HEK293 (cell line): ENCODE results near the gene LDLRAD4.

Source experiments
- CTCF ChIP-seq: fragments of 450-650 bp; formaldehyde crosslinking; IDR thresholded peaks from 2 replicates; pipeline ENCODE4 v1.5.1; 2016; ENCODE audit warnings: missing biosample characterization, missing genetic modification characterization
- HOXC10 ChIP-seq: sonication (generic); formaldehyde crosslinking; IDR thresholded peaks from 2 replicates; pipeline ENCODE4 v1.8.1; 2023; ENCODE audit warnings: mild to moderate bottlenecking, missing genetic modification reagents
- IKZF3 ChIP-seq: fragments of 450-650 bp; IDR thresholded peaks from 2 replicates; pipeline ENCODE4 v1.5.0; 2018; ENCODE audit warnings: missing biosample characterization, mild to moderate bottlenecking, missing genetic modification characterization, moderate library complexity
- MEIS1 ChIP-seq: sonication (generic); formaldehyde crosslinking; IDR thresholded peaks from 2 replicates; pipeline ENCODE4 v1.8.1; 2022; ENCODE audit warnings: missing genetic modification reagents, mild to moderate bottlenecking, borderline replicate concordance
- MZF1 ChIP-seq: fragments of 450-650 bp; formaldehyde crosslinking; IDR thresholded peaks from 2 replicates; pipeline ENCODE4 v1.5.1; 2017; ENCODE audit warnings: missing biosample characterization, missing genetic modification characterization, borderline replicate concordance
- ZNF404 ChIP-seq: fragments of 450-650 bp; formaldehyde crosslinking; IDR thresholded peaks from 2 replicates; pipeline ENCODE4 v1.5.1; 2017; ENCODE audit warnings: missing biosample characterization, missing genetic modification characterization
- ZNF513 ChIP-seq: fragments of 450-650 bp; IDR thresholded peaks from 2 replicates; pipeline ENCODE4 v1.5.1; 2018; ENCODE audit warnings: missing biosample characterization, missing genetic modification characterization
- ZNF518A ChIP-seq: fragments of 450-650 bp; formaldehyde crosslinking; conservative IDR thresholded peaks from 2 replicates; pipeline ENCODE4 v1.5.1; 2016; ENCODE audit warnings: low read depth, missing biosample characterization, missing genetic modification characterization
- ZNF600 ChIP-seq: fragments of 450-650 bp; formaldehyde crosslinking; IDR thresholded peaks from 2 replicates; pipeline ENCODE4 v1.5.1; 2016; ENCODE audit warnings: missing biosample characterization, missing genetic modification characterization
- ZNF654 ChIP-seq: fragments of 450-650 bp; formaldehyde crosslinking; IDR thresholded peaks from 2 replicates; pipeline ENCODE4 v1.5.1; 2016; ENCODE audit warnings: low read depth, missing biosample characterization, missing genetic modification characterization
- TF ChIP-seq, protein P1 (sequence below): fragments of 450-650 bp; formaldehyde crosslinking; IDR thresholded peaks from 2 replicates; pipeline ENCODE4 v1.5.1; 2016; ENCODE audit warnings: missing biosample characterization, missing genetic modification characterization
- TF ChIP-seq, protein P2 (sequence below): fragments of 450-650 bp; formaldehyde crosslinking; IDR thresholded peaks from 2 replicates; pipeline ENCODE4 v1.5.1; 2016; ENCODE audit warnings: missing biosample characterization, missing genetic modification characterization

- TF ChIP-seq ZNF518A (tag by site-specific recombination) (no peak), MZF1 (no peak), HOXC10 (no peak), CTCF (tag by site-specific recombination) (no peak), ZNF404 (tag by site-specific recombination) (no peak), ZNF513 (tag by site-specific recombination) (no peak), IKZF3 (no peak), MEIS1 (CRISPR knock-in tag) (no peak), ZNF654 (tag by site-specific recombination) (no peak), ZNF600 (tag by site-specific recombination) (no peak)
- TF ChIP-seq, protein P1, sequence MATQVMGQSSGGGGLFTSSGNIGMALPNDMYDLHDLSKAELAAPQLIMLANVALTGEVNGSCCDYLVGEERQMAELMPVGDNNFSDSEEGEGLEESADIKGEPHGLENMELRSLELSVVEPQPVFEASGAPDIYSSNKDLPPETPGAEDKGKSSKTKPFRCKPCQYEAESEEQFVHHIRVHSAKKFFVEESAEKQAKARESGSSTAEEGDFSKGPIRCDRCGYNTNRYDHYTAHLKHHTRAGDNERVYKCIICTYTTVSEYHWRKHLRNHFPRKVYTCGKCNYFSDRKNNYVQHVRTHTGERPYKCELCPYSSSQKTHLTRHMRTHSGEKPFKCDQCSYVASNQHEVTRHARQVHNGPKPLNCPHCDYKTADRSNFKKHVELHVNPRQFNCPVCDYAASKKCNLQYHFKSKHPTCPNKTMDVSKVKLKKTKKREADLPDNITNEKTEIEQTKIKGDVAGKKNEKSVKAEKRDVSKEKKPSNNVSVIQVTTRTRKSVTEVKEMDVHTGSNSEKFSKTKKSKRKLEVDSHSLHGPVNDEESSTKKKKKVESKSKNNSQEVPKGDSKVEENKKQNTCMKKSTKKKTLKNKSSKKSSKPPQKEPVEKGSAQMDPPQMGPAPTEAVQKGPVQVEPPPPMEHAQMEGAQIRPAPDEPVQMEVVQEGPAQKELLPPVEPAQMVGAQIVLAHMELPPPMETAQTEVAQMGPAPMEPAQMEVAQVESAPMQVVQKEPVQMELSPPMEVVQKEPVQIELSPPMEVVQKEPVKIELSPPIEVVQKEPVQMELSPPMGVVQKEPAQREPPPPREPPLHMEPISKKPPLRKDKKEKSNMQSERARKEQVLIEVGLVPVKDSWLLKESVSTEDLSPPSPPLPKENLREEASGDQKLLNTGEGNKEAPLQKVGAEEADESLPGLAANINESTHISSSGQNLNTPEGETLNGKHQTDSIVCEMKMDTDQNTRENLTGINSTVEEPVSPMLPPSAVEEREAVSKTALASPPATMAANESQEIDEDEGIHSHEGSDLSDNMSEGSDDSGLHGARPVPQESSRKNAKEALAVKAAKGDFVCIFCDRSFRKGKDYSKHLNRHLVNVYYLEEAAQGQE, result no peak
- TF ChIP-seq, protein P2, sequence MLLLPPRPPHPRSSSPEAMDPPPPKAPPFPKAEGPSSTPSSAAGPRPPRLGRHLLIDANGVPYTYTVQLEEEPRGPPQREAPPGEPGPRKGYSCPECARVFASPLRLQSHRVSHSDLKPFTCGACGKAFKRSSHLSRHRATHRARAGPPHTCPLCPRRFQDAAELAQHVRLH, result no peak
Measured at GRCh38 chr18:13540477-13541182, 322.1 kb downstream of the LDLRAD4 start.
